CD14-positive monocyte (primary cell): ENCODE measurements around the gene ARHGAP32. TPM values are rescaled to one million over a fixed set of nuclear protein-coding genes. Genes with fewer than 3 reads are reported as not detected.

ENCODE experiments used
- DNase-seq, 3 donors: peaks; one replicate each; pipeline ENCODE4 v3.0.0-alpha.2; 2011 to 2022
- H2AFZ ChIP-seq: 2 replicates; pipeline ENCODE4 v1.6.0; 2012; ENCODE audit warnings: mild to moderate bottlenecking, low read depth, low read length, inconsistent platforms; ENCODE audit not compliant: insufficient read depth, poor library complexity, severe bottlenecking
- H3K27ac ChIP-seq, 2 donors: 1 replicate in 1 of 2; 2 replicates in 1 of 2; pipeline ENCODE4 v1.5.1; 2012 to 2013; ENCODE audit warnings: low read length in 2 of 2, control low read depth in 1 of 2, inconsistent platforms in 1 of 2, low read depth in 1 of 2, mild to moderate bottlenecking in 1 of 2
- H3K27me3 ChIP-seq, 2 donors: one replicate each; pipeline versions ENCODE4 v1.6.0 to v1.6.1; 2011 to 2013; ENCODE audit warnings: low read length in 2 of 2; ENCODE audit not compliant: control insufficient read depth in 2 of 2, insufficient read depth in 2 of 2
- H3K36me3 ChIP-seq, 2 donors: replicated peaks in 1 of 2; 1 replicate in 1 of 2; 2 replicates in 1 of 2; pipeline versions ENCODE4 v1.5.1 to v1.6.1; 2012 to 2013; ENCODE audit warnings: low read length in 2 of 2, control low read depth in 1 of 2, inconsistent platforms in 1 of 2, mild to moderate bottlenecking in 1 of 2; ENCODE audit not compliant: insufficient read depth in 2 of 2, control insufficient read depth in 1 of 2
- H3K4me1 ChIP-seq, 2 donors: 1 replicate in 1 of 2; 2 replicates in 1 of 2; pipeline versions ENCODE4 v1.5.1 to v1.6.1; 2012 to 2013; ENCODE audit warnings: low read length in 2 of 2, control low read depth in 1 of 2, inconsistent platforms in 1 of 2, mild to moderate bottlenecking in 1 of 2, moderate library complexity in 1 of 2; ENCODE audit not compliant: insufficient read depth in 2 of 2, control insufficient read depth in 1 of 2
- H3K4me2 ChIP-seq: replicated peaks from 2 replicates; pipeline ENCODE3; 2012; ENCODE audit warnings: low read length, moderate library complexity, mild to moderate bottlenecking; ENCODE audit not compliant: poor library complexity, severe bottlenecking; ENCODE audit errors: extremely low read depth
- H3K4me3 ChIP-seq, 3 experiments: fragments of 200-600 bp in 1 of 3; sonication (generic) in 1 of 3; replicated peaks in 1 of 3; 1 replicate in 2 of 3; 2 replicates in 1 of 3; pipeline ENCODE4 v1.5.1; 2011 to 2013; ENCODE audit warnings: low read length in 3 of 3, mild to moderate bottlenecking in 3 of 3, control low read depth in 2 of 3, low read depth in 2 of 3, inconsistent platforms in 1 of 3, moderate library complexity in 1 of 3
- H3K79me2 ChIP-seq: 2 replicates; pipeline ENCODE4 v1.6.0; 2012; ENCODE audit warnings: mild to moderate bottlenecking, control low read depth, inconsistent platforms, low read length, moderate library complexity; ENCODE audit not compliant: insufficient read depth
- H3K9ac ChIP-seq: 2 replicates; pipeline ENCODE4 v1.6.0; 2017; ENCODE audit warnings: low read length, mild to moderate bottlenecking; ENCODE audit not compliant: insufficient read depth, poor library complexity, severe bottlenecking
- H3K9me3 ChIP-seq, 2 donors: replicated peaks in 1 of 2; 1 replicate in 1 of 2; 2 replicates in 1 of 2; pipeline versions ENCODE4 v1.5.1 to v1.6.1; 2012 to 2013; ENCODE audit warnings: low read length in 2 of 2, control low read depth in 1 of 2; ENCODE audit not compliant: control insufficient read depth in 1 of 2, insufficient read depth in 1 of 2
- H4K20me1 ChIP-seq: 2 replicates; pipeline ENCODE4 v1.6.0; 2012; ENCODE audit warnings: mild to moderate bottlenecking, low read length, control low read depth, moderate library complexity; ENCODE audit not compliant: insufficient read depth
- H3K27ac Mint-ChIP-seq, 7 donors: one replicate each; pipeline ENCODE4 v1.8.0; 2020; ENCODE audit warnings: mild to moderate bottlenecking in 7 of 7, mixed read lengths in 7 of 7, moderate library complexity in 6 of 7, inconsistent platforms in 2 of 7
- H3K27me3 Mint-ChIP-seq, 3 donors: one replicate each; pipeline ENCODE4 v1.8.0; 2021 to 2022; ENCODE audit warnings: low read depth in 3 of 3, mild to moderate bottlenecking in 3 of 3, mixed read lengths in 3 of 3, moderate library complexity in 3 of 3, inconsistent platforms in 1 of 3
- H3K36me3 Mint-ChIP-seq, 2 donors: one replicate each; pipeline ENCODE4 v1.8.0; 2020; ENCODE audit warnings: mixed read lengths in 2 of 2, inconsistent platforms in 1 of 2, mild to moderate bottlenecking in 1 of 2
- H3K4me1 Mint-ChIP-seq: one replicate; pipeline ENCODE4 v1.8.0; 2020; ENCODE audit warnings: mild to moderate bottlenecking, mixed read lengths
- H3K4me3 Mint-ChIP-seq, 2 donors: one replicate each; pipeline ENCODE4 v1.8.0; 2020; ENCODE audit warnings: mild to moderate bottlenecking in 2 of 2, mixed read lengths in 2 of 2, moderate library complexity in 1 of 2
- H3K9me3 Mint-ChIP-seq, 7 donors: one replicate each; pipeline ENCODE4 v1.8.0; 2020 to 2022; ENCODE audit warnings: mixed read lengths in 7 of 7, mild to moderate bottlenecking in 6 of 7, moderate library complexity in 6 of 7, inconsistent platforms in 2 of 7
- WGBS: methylation state at CpG from one replicate; pipeline ENCODE4 v1.1.5; 2013; ENCODE audit warnings: missing lambda C conversion rate; ENCODE audit not compliant: insufficient coverage; 5-methylcytosine and 5-hydroxymethylcytosine counted together
- intact Hi-C, 2 donors: fragments of 100-400 bp; cut with micrococcal nuclease; formaldehyde crosslinking; loops; one replicate each; pipeline versions ENCODE4 v1.15.0 to v1.15.1; 2023
- polyA plus RNA-seq, 3 donors: library from polyadenylated mRNA; depleted of rRNA in 1 of 3; unstranded in 2 of 3; stranded (reverse) in 1 of 3; fragments of 300-500 nt in 2 of 3; fragments of >200 nt in 1 of 3; fragmentation: Illumina TruSeq in 2 of 3; gene quantifications; 1 replicate in 2 of 3; 2 replicates in 1 of 3; pipeline ENCODE4 v1.2.3, GENCODE V29; 2012 to 2021
- TF ChIP-seq, protein P1 (sequence below): fragments of 200-600 bp; IDR thresholded peaks from one replicate; pipeline ENCODE4 v1.8.0; 2022; ENCODE audit warnings: antibody characterized with exemption, mild to moderate bottlenecking

ARHGAP32 gene
- polyA plus RNA-seq, 3 donors: 0.13 to 3.4 (median 0.72) TPM

DNA sequence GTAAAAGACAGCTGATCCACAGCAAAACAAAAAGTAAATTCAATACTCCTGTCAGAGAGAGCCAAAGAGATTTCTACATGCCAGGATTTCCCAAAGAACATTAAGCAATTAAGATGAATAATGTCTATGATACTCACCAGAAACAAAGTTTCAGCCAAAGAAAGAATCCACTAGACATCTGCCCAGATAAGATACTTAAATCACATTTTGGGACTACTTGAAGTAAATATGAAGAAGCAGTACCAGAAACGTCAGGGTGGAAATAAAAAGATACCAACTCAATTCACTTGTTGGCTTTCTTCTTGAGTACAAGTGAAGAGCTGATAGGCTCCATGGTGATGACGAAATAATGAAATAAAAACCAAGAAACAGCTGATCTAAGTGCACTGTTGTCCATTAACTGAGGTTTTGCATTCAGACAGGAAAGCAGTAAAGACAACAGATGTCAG, 31.6 kb upstream of the ARHGAP32 start:
- Mint-ChIP-seq H3K27ac (no peak overlapping the region), H3K27me3 (peaks cover 0 to 3% (median 2%) of the 10 kb centered on the region in 3 donors), H3K36me3 (peaks cover 2 to 3% of the 10 kb centered on the region in 2 donors), H3K4me1 (peaks cover 5% of the 10 kb centered on the region), H3K4me3 (no peak overlapping the region), H3K9me3 (peaks cover 4 to 21% (median 15%) of the 10 kb centered on the region in 7 donors)
- TF ChIP-seq, protein P1, sequence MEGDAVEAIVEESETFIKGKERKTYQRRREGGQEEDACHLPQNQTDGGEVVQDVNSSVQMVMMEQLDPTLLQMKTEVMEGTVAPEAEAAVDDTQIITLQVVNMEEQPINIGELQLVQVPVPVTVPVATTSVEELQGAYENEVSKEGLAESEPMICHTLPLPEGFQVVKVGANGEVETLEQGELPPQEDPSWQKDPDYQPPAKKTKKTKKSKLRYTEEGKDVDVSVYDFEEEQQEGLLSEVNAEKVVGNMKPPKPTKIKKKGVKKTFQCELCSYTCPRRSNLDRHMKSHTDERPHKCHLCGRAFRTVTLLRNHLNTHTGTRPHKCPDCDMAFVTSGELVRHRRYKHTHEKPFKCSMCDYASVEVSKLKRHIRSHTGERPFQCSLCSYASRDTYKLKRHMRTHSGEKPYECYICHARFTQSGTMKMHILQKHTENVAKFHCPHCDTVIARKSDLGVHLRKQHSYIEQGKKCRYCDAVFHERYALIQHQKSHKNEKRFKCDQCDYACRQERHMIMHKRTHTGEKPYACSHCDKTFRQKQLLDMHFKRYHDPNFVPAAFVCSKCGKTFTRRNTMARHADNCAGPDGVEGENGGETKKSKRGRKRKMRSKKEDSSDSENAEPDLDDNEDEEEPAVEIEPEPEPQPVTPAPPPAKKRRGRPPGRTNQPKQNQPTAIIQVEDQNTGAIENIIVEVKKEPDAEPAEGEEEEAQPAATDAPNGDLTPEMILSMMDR: no peak
- Histone ChIP-seq H3K27me3 (no peaks in the 10 kb centered on the region), H2AFZ (no peak overlapping the region), H4K20me1 (no peaks in the 10 kb centered on the region), H3K4me2 (no peak overlapping the region), H3K36me3 (no peaks in the 10 kb centered on the region), H3K9ac (no peak overlapping the region), H3K79me2 (no peaks in the 10 kb centered on the region), H3K4me1 (no peaks in the 10 kb centered on the region), H3K4me3 (no peak overlapping the region), H3K27ac (no peak overlapping the region), H3K9me3 (peaks cover 0 to 11% of the 10 kb centered on the region in 2 donors)
- no peak for DNase-seq
- WGBS: 83% methylated on average over 1 of the region's 2 CpGs
- intact Hi-C loops: no loop called here

DNA sequence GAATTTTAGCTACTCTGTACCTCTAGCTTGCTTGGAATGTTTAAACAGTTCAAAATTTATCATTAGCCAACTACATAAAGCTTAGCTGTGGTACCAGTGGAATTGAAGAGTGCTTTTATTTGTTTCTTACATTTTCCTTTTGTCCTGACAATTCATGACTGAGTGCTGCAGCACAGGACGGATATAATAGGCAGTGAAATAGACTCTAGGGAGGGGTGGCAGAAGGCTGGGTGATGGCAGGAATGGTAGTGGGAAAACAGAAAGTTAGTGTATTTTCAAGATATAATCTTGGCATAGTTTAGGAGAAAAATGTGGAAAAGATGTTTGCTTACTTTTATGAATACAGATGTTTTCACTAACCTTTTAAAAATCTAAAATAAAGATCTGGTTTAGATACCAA, 31.1 kb upstream of the ARHGAP32 start:
- Histone ChIP-seq H3K27me3 (no peaks in the 10 kb centered on the region), H3K9me3 (peaks cover 0 to 11% of the 10 kb centered on the region in 2 donors), H4K20me1 (peaks cover 3% of the 10 kb centered on the region), H3K4me2 (no peak overlapping the region), H3K27ac (no peak overlapping the region), H3K79me2 (no peaks in the 10 kb centered on the region), H3K36me3 (no peaks in the 10 kb centered on the region), H3K4me1 (no peaks in the 10 kb centered on the region), H3K9ac (no peak overlapping the region), H3K4me3 (no peak overlapping the region), H2AFZ (no peak overlapping the region)
- H3K4me1 Mint-ChIP-seq: peaks cover 7% of the 10 kb centered on the region
- DNase-seq: no peak
- intact Hi-C loops: no loop called here
- H3K27ac Mint-ChIP-seq: no peak overlapping the region
- TF ChIP-seq, protein P1: no peak
- H3K36me3 Mint-ChIP-seq: peaks cover 2 to 3% of the 10 kb centered on the region in 2 donors
- peaks cover 4 to 21% (median 15%) of the 10 kb centered on the region in 7 donors for H3K9me3 Mint-ChIP-seq
- 100% methylated on average over 1 of the region's 1 CpG for WGBS
- peaks cover 0 to 3% (median 2%) of the 10 kb centered on the region in 3 donors for H3K27me3 Mint-ChIP-seq
- H3K4me3 Mint-ChIP-seq: no peak overlapping the region
